ENCODE measurements around the gene SLC22A15. TPM values are rescaled to one million over a fixed set of nuclear protein-coding genes. Genes with fewer than 3 reads are reported as not detected.

SLC22A15 gene
- total RNA-seq, 1 donor from 2014 or later = 17.6 TPM

DNA sequence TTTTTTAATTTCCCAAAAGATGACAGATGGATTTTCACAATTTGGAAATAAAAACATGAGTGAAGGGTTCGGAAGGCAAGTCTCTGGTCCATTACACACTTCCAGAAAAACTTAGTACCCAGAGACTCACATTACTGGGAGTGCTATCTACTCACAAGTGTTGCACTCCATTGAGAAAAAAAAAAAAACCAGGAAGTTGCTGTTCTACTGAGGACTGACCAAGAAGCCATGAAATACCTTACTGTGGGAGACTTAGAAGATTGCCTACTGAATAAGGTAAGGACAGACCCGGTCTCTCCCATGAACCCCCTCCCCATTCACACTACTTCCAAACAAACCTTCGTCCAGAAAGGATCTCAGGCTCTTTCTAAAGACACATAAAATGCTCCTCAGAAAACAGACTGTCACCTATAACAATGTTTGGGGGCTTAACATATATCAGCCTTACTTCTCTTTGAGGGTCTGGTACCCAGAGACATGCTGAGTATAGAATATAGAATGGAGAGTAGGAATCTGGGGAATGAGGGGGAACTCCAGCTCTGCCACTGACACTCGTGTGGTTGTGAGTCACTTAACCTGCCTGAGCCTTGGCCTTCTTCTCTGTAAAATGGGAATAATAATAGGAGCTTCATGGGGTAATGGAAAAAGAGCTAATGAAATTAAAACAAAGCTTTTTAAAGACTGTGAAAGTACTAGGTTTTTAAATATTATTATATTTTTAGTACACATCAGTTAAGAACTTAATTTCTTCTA, 136.3 kb downstream of the SLC22A15 start:
- TF ChIP-seq, protein P1, sequence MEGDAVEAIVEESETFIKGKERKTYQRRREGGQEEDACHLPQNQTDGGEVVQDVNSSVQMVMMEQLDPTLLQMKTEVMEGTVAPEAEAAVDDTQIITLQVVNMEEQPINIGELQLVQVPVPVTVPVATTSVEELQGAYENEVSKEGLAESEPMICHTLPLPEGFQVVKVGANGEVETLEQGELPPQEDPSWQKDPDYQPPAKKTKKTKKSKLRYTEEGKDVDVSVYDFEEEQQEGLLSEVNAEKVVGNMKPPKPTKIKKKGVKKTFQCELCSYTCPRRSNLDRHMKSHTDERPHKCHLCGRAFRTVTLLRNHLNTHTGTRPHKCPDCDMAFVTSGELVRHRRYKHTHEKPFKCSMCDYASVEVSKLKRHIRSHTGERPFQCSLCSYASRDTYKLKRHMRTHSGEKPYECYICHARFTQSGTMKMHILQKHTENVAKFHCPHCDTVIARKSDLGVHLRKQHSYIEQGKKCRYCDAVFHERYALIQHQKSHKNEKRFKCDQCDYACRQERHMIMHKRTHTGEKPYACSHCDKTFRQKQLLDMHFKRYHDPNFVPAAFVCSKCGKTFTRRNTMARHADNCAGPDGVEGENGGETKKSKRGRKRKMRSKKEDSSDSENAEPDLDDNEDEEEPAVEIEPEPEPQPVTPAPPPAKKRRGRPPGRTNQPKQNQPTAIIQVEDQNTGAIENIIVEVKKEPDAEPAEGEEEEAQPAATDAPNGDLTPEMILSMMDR (IDR thresholded peaks at IDR 0.05; ENCODE audit: insufficient read depth, low read length, poor library complexity, severe bottlenecking) = no peak
- Histone ChIP-seq H3K4me3 (ENCODE audit: low read depth, low read length) (no peak overlapping the region), H3K36me3 (ENCODE audit: control insufficient read depth, insufficient read depth, low read length) (no peaks in the 10 kb centered on the region), H3K27me3 (ENCODE audit: control insufficient read depth, insufficient read depth, low read length) (no peaks in the 10 kb centered on the region)
- DNase-seq (ENCODE audit: low read depth) = no peak

DNA sequence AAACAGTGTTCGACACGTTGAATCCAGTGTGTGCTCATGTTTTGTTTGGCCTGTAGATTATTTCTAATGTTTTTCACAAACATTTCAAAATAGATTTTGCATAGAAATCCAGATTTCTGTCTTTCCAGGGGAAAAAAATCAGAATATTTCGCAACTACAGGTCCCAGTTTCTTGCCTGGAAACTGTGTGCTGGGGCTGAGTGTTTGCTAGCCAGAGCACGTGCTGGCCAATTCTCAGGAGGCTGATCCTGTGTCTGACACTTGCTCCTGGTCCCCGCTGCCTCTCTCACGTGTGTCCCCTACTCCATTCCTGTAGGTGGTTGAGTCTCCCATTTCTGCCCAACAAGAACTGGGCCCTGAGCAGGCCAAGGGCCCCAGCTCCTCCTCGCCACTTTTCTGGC, 137.3 kb downstream of the SLC22A15 start:
- TF ChIP-seq, protein P1 (IDR thresholded peaks at IDR 0.05; ENCODE audit: insufficient read depth, low read length, poor library complexity, severe bottlenecking) = no peak
- DNase-seq (ENCODE audit: low read depth) = no peak
- Histone ChIP-seq H3K27me3 (ENCODE audit: control insufficient read depth, insufficient read depth, low read length) (no peaks in the 10 kb centered on the region), H3K36me3 (ENCODE audit: control insufficient read depth, insufficient read depth, low read length) (no peaks in the 10 kb centered on the region), H3K4me3 (ENCODE audit: low read depth, low read length) (no peak overlapping the region)

DNA sequence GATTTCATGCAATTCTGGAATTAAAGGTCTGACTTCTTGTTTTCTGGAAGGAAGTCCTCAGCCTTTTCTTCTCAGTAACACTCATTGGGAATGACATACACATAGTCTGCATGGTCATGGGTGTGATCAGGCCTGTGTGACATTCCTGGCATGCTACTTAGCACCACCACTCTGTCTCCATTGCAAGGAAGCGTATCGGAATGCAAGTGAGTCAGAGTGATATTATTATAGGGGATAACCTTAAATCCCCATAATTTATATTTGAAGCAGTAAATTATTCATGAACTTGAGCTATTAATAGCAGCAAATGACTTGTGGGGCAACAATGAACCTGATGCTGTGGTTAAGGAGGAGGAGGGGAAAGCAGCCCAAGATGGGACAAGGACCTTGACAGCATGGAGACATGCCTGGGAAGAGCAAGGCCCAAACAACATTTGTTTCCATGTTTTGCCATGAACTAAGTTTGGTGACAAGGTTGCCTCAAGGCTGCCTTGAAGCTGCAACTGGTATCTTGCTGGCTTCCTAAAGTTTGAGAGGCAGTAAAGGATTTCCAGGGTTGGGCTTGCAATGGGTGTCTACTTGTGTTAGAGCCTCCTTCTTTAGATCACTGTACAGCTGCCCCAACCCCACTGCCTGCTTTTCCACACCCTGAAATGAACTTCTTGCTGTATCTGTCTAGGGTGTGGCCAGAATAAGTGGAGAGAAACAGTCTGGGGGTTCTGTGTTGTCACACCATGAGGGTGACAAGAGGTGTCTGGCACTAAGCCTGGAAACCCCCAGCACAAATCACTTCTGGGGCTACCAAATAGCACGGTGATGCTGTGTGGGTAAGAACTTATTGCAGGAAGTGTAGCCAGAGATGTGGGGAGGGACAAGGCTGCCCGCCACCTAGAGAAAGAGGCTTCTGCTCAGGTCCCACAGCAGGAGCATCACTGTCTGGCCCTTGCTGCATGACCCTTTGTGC, 139.4 kb downstream of the SLC22A15 start:
- DNase-seq (ENCODE audit: low read depth) = peak; percentile 93
- Histone ChIP-seq H3K4me3 (ENCODE audit: low read depth, low read length) (no peak overlapping the region), H3K36me3 (ENCODE audit: control insufficient read depth, insufficient read depth, low read length) (no peaks in the 10 kb centered on the region), H3K27me3 (ENCODE audit: control insufficient read depth, insufficient read depth, low read length) (no peaks in the 10 kb centered on the region)
- TF ChIP-seq, protein P1 (IDR thresholded peaks at IDR 0.05; ENCODE audit: insufficient read depth, low read length, poor library complexity, severe bottlenecking) = no peak

DNA sequence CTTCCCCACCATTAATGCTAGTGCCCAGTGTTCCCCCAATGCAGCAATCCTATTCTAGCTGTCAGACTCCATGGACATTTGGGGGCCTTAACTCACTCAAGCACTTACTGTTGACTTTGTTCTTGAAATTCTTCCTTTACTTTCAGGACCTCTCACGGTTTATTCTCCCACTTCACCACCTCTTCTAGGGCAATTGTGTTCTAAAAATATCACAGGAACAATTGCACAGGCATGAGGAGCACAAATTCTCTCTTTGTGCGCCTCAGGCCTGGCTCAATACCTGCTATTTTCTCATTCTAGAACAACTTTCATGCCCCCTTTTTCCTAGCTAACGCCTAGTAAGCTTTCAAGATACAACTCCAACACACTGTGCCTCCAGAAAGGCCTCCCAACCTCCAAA, 142.2 kb downstream of the SLC22A15 start:
- Histone ChIP-seq H3K36me3 (ENCODE audit: control insufficient read depth, insufficient read depth, low read length) (no peaks in the 10 kb centered on the region), H3K4me3 (ENCODE audit: low read depth, low read length) (no peak overlapping the region), H3K27me3 (ENCODE audit: control insufficient read depth, insufficient read depth, low read length) (no peaks in the 10 kb centered on the region)
- TF ChIP-seq, protein P1 (IDR thresholded peaks at IDR 0.05; ENCODE audit: insufficient read depth, low read length, poor library complexity, severe bottlenecking) = no peak
- no peak for DNase-seq (ENCODE audit: low read depth)

Other genes with a start within 250 kb of the SLC22A15 start
- gene CASQ2, start 207.8 kb upstream of the SLC22A15 start, total RNA-seq = not detected in 2 replicates
- gene NHLH2, start 135.4 kb upstream of the SLC22A15 start, total RNA-seq = 0.14 and 0.38 TPM in 2 replicates
- 0.21 and 0.27 TPM in 2 replicates for gene MAB21L3, start 134.9 kb downstream of the SLC22A15 start, total RNA-seq

Measured in kidney epithelial cell (primary cell).